PC-3 (cell line): ENCODE results near the gene RALGPS1. TPM values are rescaled to one million over a fixed set of nuclear protein-coding genes. Genes with fewer than 3 reads are reported as not detected.

Experiments
- ATAC-seq: fragments of 200-7000 bp; cut with Tn5 transposase; 2 replicates; pipeline ENCODE4 v1.9.1; 2020; ENCODE audit warnings: mild to moderate bottlenecking, moderate library complexity
- BruUV-seq: library from RNA; stranded (reverse); fragments of 400-500 nt; replicated peaks from 2 replicates; lab custom pipeline; 2021; lab: Mats Ljungman, UMichigan
- CTCF ChIA-PET: fragments of 300-600 bp; sonication (Branson Sonifier 250); formaldehyde crosslinking; loops from one replicate; lab custom pipeline; 2022; ENCODE audit warnings: antibody characterized with exemption; lab: Charles Lee
- POLR2A ChIA-PET: fragments of 300-600 bp; sonication (Branson Sonifier 250); formaldehyde crosslinking; loops from one replicate; lab custom pipeline; 2022; ENCODE audit warnings: antibody characterized with exemption; ENCODE audit not compliant: unreplicated experiment; lab: Charles Lee
- DNase-seq: peaks from one replicate; pipeline ENCODE4 v3.0.0-alpha.2; 2015
- H2AFZ ChIP-seq: fragments of 300-600 bp; sonication (generic); 2 replicates; pipeline ENCODE4 v1.6.0; 2016; ENCODE audit warnings: antibody characterized with exemption, low read length
- H3F3A ChIP-seq: fragments of 300-600 bp; sonication (generic); one replicate; pipeline ENCODE4 v1.6.0; 2017; ENCODE audit warnings: antibody characterized with exemption, low read length, control low read depth, mild to moderate bottlenecking; ENCODE audit not compliant: unreplicated experiment
- H3K27ac ChIP-seq: fragments of 300-600 bp; sonication (generic); 2 replicates; pipeline ENCODE4 v1.5.1; 2016; ENCODE audit warnings: mild to moderate bottlenecking, low read length
- H3K27me3 ChIP-seq: fragments of 300-600 bp; sonication (generic); 2 replicates; pipeline ENCODE4 v1.6.1; 2016; ENCODE audit warnings: low read length, mixed read lengths
- H3K36me3 ChIP-seq: fragments of 300-600 bp; sonication (generic); 2 replicates; pipeline ENCODE4 v1.6.1; 2016; ENCODE audit warnings: low read depth, mixed run types, low read length, mixed read lengths
- H3K4me1 ChIP-seq: fragments of 300-600 bp; sonication (generic); 2 replicates; pipeline ENCODE4 v1.5.1; 2016; ENCODE audit warnings: low read length; ENCODE audit not compliant: insufficient read depth
- H3K4me2 ChIP-seq: fragments of 300-600 bp; sonication (generic); 2 replicates; pipeline ENCODE4 v1.6.0; 2016; ENCODE audit warnings: low read length
- H3K4me3 ChIP-seq: fragments of 300-600 bp; sonication (generic); 2 replicates; pipeline ENCODE4 v1.5.1; 2016; ENCODE audit warnings: mild to moderate bottlenecking, low read length, mixed read lengths
- H3K79me2 ChIP-seq: fragments of 300-600 bp; sonication (generic); 2 replicates; pipeline ENCODE4 v1.6.1; 2017; ENCODE audit warnings: low read length, mixed read lengths
- H3K9ac ChIP-seq: fragments of 300-600 bp; sonication (generic); 2 replicates; pipeline ENCODE4 v1.6.0; 2016; ENCODE audit warnings: mild to moderate bottlenecking, low read length
- H3K9me2 ChIP-seq: fragments of 300-600 bp; sonication (generic); replicated peaks from 2 replicates; pipeline ENCODE4 v1.6.1; 2016; ENCODE audit warnings: mixed run types, low read length, mixed read lengths
- H3K9me3 ChIP-seq: fragments of 300-600 bp; sonication (generic); 2 replicates; pipeline ENCODE4 v1.6.1; 2016; ENCODE audit warnings: low read length, mixed read lengths
- H4K20me1 ChIP-seq: fragments of 300-600 bp; sonication (generic); 2 replicates; pipeline ENCODE4 v1.6.1; 2016; ENCODE audit warnings: low read length, mixed read lengths
- EZH2 ChIP-seq: fragments of 300-600 bp; sonication (generic); IDR thresholded peaks from one replicate; pipeline ENCODE4 v1.6.1; 2017; ENCODE audit warnings: antibody characterized with exemption, mild to moderate bottlenecking, low read length; ENCODE audit not compliant: unreplicated experiment
- EZH2phosphoT487 ChIP-seq: fragments of 300-600 bp; sonication (generic); IDR thresholded peaks from 2 replicates; pipeline ENCODE4 v1.6.1; 2018; ENCODE audit warnings: mild to moderate bottlenecking, antibody characterized with exemption, low read length, borderline replicate concordance
- intact Hi-C: fragments of 100-400 bp; cut with micrococcal nuclease; formaldehyde crosslinking; loops from 2 replicates; pipeline ENCODE4 v1.9.0; 2023
- total RNA-seq: library from RNA; depleted of rRNA; stranded (reverse); fragments of >200 nt; gene quantifications from 2 replicates; pipeline ENCODE4 v1.2.3, GENCODE V29; 2014
- TF ChIP-seq, protein P1 (sequence below): fragments of 300-600 bp; sonication (generic); conservative IDR thresholded peaks from 2 replicates; pipeline ENCODE4 v1.5.1; 2017; ENCODE audit warnings: antibody characterized with exemption, low read depth, mild to moderate bottlenecking, low read length

RALGPS1 gene
- total RNA-seq, 1 experiment from 2014 or later, result 10.2 TPM

GRCh38 chr9:127096208-127096607 is 181.6 kb downstream of the RALGPS1 start:
- Histone ChIP-seq H3K9me2 (no peaks in the 10 kb centered on the region), H3K27me3 (no peaks in the 10 kb centered on the region), H3K4me2 (no peak overlapping the region), H3K4me1 (no peaks in the 10 kb centered on the region), H3K27ac (no peak overlapping the region), H2AFZ (no peak overlapping the region), H3K9ac (no peak overlapping the region), H4K20me1 (no peaks in the 10 kb centered on the region), H3K79me2 (no peaks in the 10 kb centered on the region), H3K9me3 (no peaks in the 10 kb centered on the region), H3K4me3 (no peak overlapping the region), H3K36me3 (no peaks in the 10 kb centered on the region), H3F3A (no peaks in the 10 kb centered on the region)
- ATAC-seq (no peak), DNase-seq (no peak)
- CTCF ChIA-PET, result no interaction called here
- no TSS peak for BruUV-seq
- TF ChIP-seq, protein P1, sequence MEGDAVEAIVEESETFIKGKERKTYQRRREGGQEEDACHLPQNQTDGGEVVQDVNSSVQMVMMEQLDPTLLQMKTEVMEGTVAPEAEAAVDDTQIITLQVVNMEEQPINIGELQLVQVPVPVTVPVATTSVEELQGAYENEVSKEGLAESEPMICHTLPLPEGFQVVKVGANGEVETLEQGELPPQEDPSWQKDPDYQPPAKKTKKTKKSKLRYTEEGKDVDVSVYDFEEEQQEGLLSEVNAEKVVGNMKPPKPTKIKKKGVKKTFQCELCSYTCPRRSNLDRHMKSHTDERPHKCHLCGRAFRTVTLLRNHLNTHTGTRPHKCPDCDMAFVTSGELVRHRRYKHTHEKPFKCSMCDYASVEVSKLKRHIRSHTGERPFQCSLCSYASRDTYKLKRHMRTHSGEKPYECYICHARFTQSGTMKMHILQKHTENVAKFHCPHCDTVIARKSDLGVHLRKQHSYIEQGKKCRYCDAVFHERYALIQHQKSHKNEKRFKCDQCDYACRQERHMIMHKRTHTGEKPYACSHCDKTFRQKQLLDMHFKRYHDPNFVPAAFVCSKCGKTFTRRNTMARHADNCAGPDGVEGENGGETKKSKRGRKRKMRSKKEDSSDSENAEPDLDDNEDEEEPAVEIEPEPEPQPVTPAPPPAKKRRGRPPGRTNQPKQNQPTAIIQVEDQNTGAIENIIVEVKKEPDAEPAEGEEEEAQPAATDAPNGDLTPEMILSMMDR, result no peak
- TF ChIP-seq EZH2phosphoT487 (no peak), EZH2 (no peak)
- POLR2A ChIA-PET, result no interaction called here
- intact Hi-C loops, result no loop called here

DNA sequence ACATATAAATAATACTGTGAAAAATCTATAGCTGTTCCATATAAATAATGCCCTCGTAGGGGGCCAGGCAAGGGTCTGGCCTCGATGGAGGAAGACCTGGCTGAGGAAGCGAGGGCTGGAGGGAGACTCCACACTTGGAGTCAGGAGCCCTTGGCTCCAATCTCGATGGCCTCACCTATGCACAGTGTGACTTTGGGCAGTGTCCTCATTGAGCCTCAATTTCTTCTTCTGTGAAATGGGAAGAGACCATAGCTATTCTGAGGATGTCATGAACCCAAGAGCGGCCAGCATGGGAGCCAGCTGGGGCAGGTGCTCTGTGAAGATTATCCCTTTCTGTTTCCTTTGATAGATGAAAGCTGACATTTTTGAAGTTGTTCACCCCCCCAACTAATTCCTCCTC is 183.1 kb downstream of the RALGPS1 start:
- ChIA-PET CTCF (no interaction called here), POLR2A (no interaction called here)
- H3K9me2 ChIP-seq, result no peaks in the 10 kb centered on the region
- no peak overlapping the region for H2AFZ ChIP-seq
- no peak overlapping the region for H3K4me2 ChIP-seq
- H3K4me3 ChIP-seq, result no peak overlapping the region
- H3F3A ChIP-seq, result no peaks in the 10 kb centered on the region
- intact Hi-C loops, result no loop called here
- BruUV-seq, result no TSS peak
- no peaks in the 10 kb centered on the region for H3K9me3 ChIP-seq
- H3K4me1 ChIP-seq, result no peaks in the 10 kb centered on the region
- H3K9ac ChIP-seq, result no peak overlapping the region
- no peaks in the 10 kb centered on the region for H3K79me2 ChIP-seq
- DNase-seq (no peak), ATAC-seq (no peak)
- TF ChIP-seq EZH2 (no peak), EZH2phosphoT487 (no peak)
- TF ChIP-seq, protein P1, result no peak
- H3K27me3 ChIP-seq, result no peaks in the 10 kb centered on the region
- no peaks in the 10 kb centered on the region for H4K20me1 ChIP-seq
- H3K36me3 ChIP-seq, result no peaks in the 10 kb centered on the region
- no peak overlapping the region for H3K27ac ChIP-seq

- Histone ChIP-seq H3K9me3 (no peaks in the 10 kb centered on the region), H3K4me1 (no peaks in the 10 kb centered on the region), H3F3A (no peaks in the 10 kb centered on the region), H3K27me3 (no peaks in the 10 kb centered on the region), H3K27ac (no peak overlapping the region), H3K79me2 (no peaks in the 10 kb centered on the region), H3K4me3 (no peak overlapping the region), H2AFZ (no peak overlapping the region), H3K36me3 (no peaks in the 10 kb centered on the region), H3K9ac (no peak overlapping the region), H4K20me1 (no peaks in the 10 kb centered on the region), H3K9me2 (no peaks in the 10 kb centered on the region), H3K4me2 (no peak overlapping the region)
- no peak for TF ChIP-seq EZH2
- TF ChIP-seq EZH2phosphoT487, result no peak
- TF ChIP-seq, protein P1, result no peak
- ATAC-seq, result no peak
- no TSS peak for BruUV-seq
- DNase-seq, result no peak
- intact Hi-C loops, result no loop called here
- CTCF ChIA-PET, result no interaction called here
- POLR2A ChIA-PET, result no interaction called here
These were observed 184.5 kb downstream of the RALGPS1 start for GRCh38 chr9:127098916-127099553.
